Gastrocnemius medialis (tissue), 4 donors: ENCODE results near the gene LIPA. TPM values are rescaled to one million over a fixed set of nuclear protein-coding genes. Genes with fewer than 3 reads are reported as not detected.
A peak's percentile ranks its signal among the peaks of the same experiment; 100 is the strongest.

ENCODE experiments used
- ATAC-seq, 2 donors: fragments of 150-250 bp; one replicate each; pipeline ENCODE4 v1.9.1; 2016
- DNase-seq, 2 donors: peaks; one replicate each; pipeline ENCODE4 v3.0.0-alpha.2; 2019
- H3K27ac ChIP-seq, 4 donors: fragments of 200-600 bp; sonication (generic); 1 replicate in 1 of 4; 2 replicates in 3 of 4; pipeline ENCODE4 v1.5.1; 2016 to 2018; ENCODE audit warnings: mild to moderate bottlenecking in 2 of 4, moderate library complexity in 1 of 4
- H3K27me3 ChIP-seq, 3 donors: fragments of 200-600 bp; sonication (generic) in 2 of 3; 1 replicate in 1 of 3; 2 replicates in 2 of 3; pipeline versions ENCODE4 v1.5.1 to v1.6.0; 2016 to 2019; ENCODE audit warnings: mild to moderate bottlenecking in 1 of 3, moderate library complexity in 1 of 3
- H3K36me3 ChIP-seq, 2 donors: fragments of 200-600 bp; sonication (generic) in 1 of 2; one replicate each; pipeline ENCODE4 v1.5.1; 2017 to 2018
- H3K4me1 ChIP-seq, 2 donors: fragments of 200-600 bp; sonication (generic) in 1 of 2; one replicate each; pipeline ENCODE4 v1.5.1; 2016 to 2017; ENCODE audit warnings: mild to moderate bottlenecking in 2 of 2
- H3K4me3 ChIP-seq, 4 donors: fragments of 200-600 bp; sonication (generic) in 3 of 4; 1 replicate in 1 of 4; 2 replicates in 3 of 4; pipeline ENCODE4 v1.5.1; 2016 to 2019; ENCODE audit warnings: mild to moderate bottlenecking in 2 of 4
- H3K9me3 ChIP-seq, 3 donors: fragments of 200-600 bp; sonication (generic) in 2 of 3; 1 replicate in 1 of 3; 2 replicates in 2 of 3; pipeline ENCODE4 v1.5.1; 2016 to 2019
- CTCF ChIP-seq, 5 experiments: fragments of 450-650 bp in 3 of 5; fragments of 200-600 bp in 2 of 5; sonication (generic) in 2 of 5; IDR thresholded peaks in 4 of 5; conservative IDR thresholded peaks in 1 of 5; 1 replicate in 4 of 5; 2 replicates in 1 of 5; pipeline ENCODE4 v1.5.1; 2016 to 2019; ENCODE audit warnings: antibody characterized with exemption in 5 of 5, mild to moderate bottlenecking in 3 of 5, moderate library complexity in 3 of 5
- POLR2A ChIP-seq, 2 donors: fragments of 450-650 bp; IDR thresholded peaks; one replicate each; pipeline ENCODE4 v1.6.1; 2017; ENCODE audit warnings: antibody characterized with exemption in 2 of 2, mild to moderate bottlenecking in 2 of 2, moderate library complexity in 2 of 2
- in situ Hi-C, 4 donors: fragments of 200-750 bp; cut with MboI; loops; one replicate each; pipeline versions ENCODE4 v1.15.0 to v1.8.0; 2017; ENCODE audit warnings: low sequenced_read_pairs in 4 of 4
- intact Hi-C: fragments of 100-400 bp; cut with DNase I; formaldehyde crosslinking; loops from one replicate; pipeline ENCODE4 v1.15.1; 2023; ENCODE audit warnings: low total_unique reads
- total RNA-seq, 4 donors: library from RNA; depleted of rRNA; stranded (reverse); fragments of >200 nt; gene quantifications; one replicate each; pipeline versions ENCODE4 v1.1.0 to v1.2.3, GENCODE V29; 2016

The LIPA gene
- total RNA-seq, 4 donors from 2014 or later: 7.7 to 11.4 (median 9.3) TPM

GRCh38 chr10:89279421-89279869, 27.9 kb upstream of the LIPA start:
- TF ChIP-seq POLR2A (IDR thresholded peaks at IDR 0.05) (no peak), CTCF (IDR thresholded peaks at IDR 0.05 in 4 of 5, conservative IDR thresholded peaks at IDR 0.05 in 1 of 5) (no peak)
- intact Hi-C loops (no loop called here), in situ Hi-C loops (loop anchor here in 1 of 4 donors (25.0 kb wide), 1 partner anchor 108 kb away; the partner anchor contains the start of genes IFIT1 and IFIT1B)
- Histone ChIP-seq H3K9me3 (no peaks in the 10 kb centered on the region), H3K27ac (peak overlapping the region in 3 of 4 donors; percentile 47 to 55 (median 53)), H3K36me3 (no peaks in the 10 kb centered on the region), H3K4me1 (peaks cover 9 to 45% of the 10 kb centered on the region in 2 donors), H3K4me3 (no peak overlapping the region), H3K27me3 (no peaks in the 10 kb centered on the region)
- ATAC-seq (no peak), DNase-seq (no peak)

- H3K27me3 ChIP-seq: no peaks in the 10 kb centered on the region
- H3K9me3 ChIP-seq: no peaks in the 10 kb centered on the region
- peak overlapping the region; percentile 47 to 73 (median 54) for H3K27ac ChIP-seq
- in situ Hi-C loops: loop anchor here in 1 of 4 donors (25.0 kb wide), 1 partner anchor 108 kb away; the partner anchor contains the start of genes IFIT1 and IFIT1B
- H3K36me3 ChIP-seq: no peaks in the 10 kb centered on the region
- no peak for ATAC-seq
- H3K4me1 ChIP-seq: peaks cover 5 to 42% of the 10 kb centered on the region in 2 donors
- H3K4me3 ChIP-seq: no peak overlapping the region
- TF ChIP-seq POLR2A (IDR thresholded peaks at IDR 0.05): no peak
- no peak for TF ChIP-seq CTCF (IDR thresholded peaks at IDR 0.05 in 4 of 5, conservative IDR thresholded peaks at IDR 0.05 in 1 of 5)
- no peak for DNase-seq
- intact Hi-C loops: no loop called here
Observed at GRCh38 chr10:89278900-89279392, 27.4 kb upstream of the LIPA start.

- Histone ChIP-seq H3K9me3 (no peaks in the 10 kb centered on the region), H3K4me3 (no peak overlapping the region), H3K27me3 (no peaks in the 10 kb centered on the region), H3K4me1 (peaks cover 5 to 33% of the 10 kb centered on the region in 2 donors), H3K36me3 (no peaks in the 10 kb centered on the region), H3K27ac (peak overlapping the region; percentile 55 to 78 (median 74))
- in situ Hi-C loops (loop anchor here in 1 of 4 donors (25.0 kb wide), 1 partner anchor 109 kb away; the partner anchor contains the start of genes IFIT1 and IFIT1B), intact Hi-C loops (no loop called here)
- TF ChIP-seq CTCF (IDR thresholded peaks at IDR 0.05 in 4 of 5, conservative IDR thresholded peaks at IDR 0.05 in 1 of 5) (no peak), POLR2A (IDR thresholded peaks at IDR 0.05) (no peak)
- DNase-seq: peak in 1 of 2 donors; percentile 37
- ATAC-seq: peak; percentile 78 to 87
Observed at GRCh38 chr10:89278034-89278535, 26.5 kb upstream of the LIPA start.

- in situ Hi-C loops (loop anchor here in 1 of 4 donors (25.0 kb wide), 1 partner anchor 112 kb away; the partner anchor contains the start of genes IFIT1 and IFIT1B), intact Hi-C loops (no loop called here)
- no peak overlapping the region for H3K4me3 ChIP-seq
- H3K27ac ChIP-seq: no peak overlapping the region
- ATAC-seq (no peak), DNase-seq (no peak)
- no peak for TF ChIP-seq POLR2A (IDR thresholded peaks at IDR 0.05)
- TF ChIP-seq CTCF (IDR thresholded peaks at IDR 0.05 in 4 of 5, conservative IDR thresholded peaks at IDR 0.05 in 1 of 5): no peak
- peaks cover 5 to 28% of the 10 kb centered on the region in 2 donors for H3K4me1 ChIP-seq
- no peaks in the 10 kb centered on the region for H3K9me3 ChIP-seq
- H3K36me3 ChIP-seq: no peaks in the 10 kb centered on the region
- no peaks in the 10 kb centered on the region for H3K27me3 ChIP-seq
Observed at GRCh38 chr10:89275383-89275782, 23.8 kb upstream of the LIPA start.
